Stimulated activated CD4-positive, alpha-beta T cell treated with anti-CD3 and anti-CD28 coated beads, Interleukin-4, amount 100 ng/mL, for 48 hours (primary cell): ENCODE measurements around the gene ARF1.

Experiments
- DNase-seq, 2 donors: peaks; one replicate each; pipeline ENCODE4 v3.0.0-alpha.2; 2020; ENCODE audit warnings: low read depth in 2 of 2

Gene ARF1

DNA sequence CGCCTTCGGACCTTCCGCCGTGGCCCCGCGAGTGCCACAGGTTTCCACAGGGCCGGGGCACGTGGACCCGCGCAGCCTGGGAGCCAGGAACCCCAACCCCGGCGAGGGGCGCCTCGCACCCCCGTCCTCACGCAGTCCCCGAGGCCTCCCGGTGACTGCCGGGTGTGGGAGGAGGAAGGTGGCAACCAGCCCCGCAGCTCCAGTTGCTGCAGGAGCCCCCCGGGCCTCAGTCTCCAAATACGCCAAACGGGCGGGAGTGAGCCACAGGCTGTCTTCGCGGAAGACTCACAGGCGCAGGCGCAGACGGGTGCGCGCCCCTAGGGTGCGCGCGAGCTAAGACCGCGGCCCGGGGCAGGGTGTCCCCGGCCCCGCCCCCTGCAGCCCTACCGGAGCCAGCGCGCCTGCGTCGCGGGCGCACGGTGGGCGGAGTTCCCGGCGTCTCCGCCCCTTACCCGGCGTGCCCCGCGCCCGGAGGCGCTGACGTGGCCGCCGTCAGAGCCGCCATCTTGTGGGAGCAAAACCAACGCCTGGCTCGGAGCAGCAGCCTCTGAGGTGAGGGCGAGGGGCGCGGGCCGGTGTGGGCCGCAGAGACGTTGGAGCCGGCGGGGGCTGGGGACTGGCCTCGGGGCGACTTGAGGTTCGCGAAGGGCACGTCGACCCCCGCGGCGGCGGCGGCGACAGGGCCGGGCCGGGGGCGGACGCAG, at the start of gene ARF1:
Gene ARF1 (plus strand): TSS at position 495 of the 704 bp plus-strand sequence. CDS start 14,407 bp downstream, outside the sequence.
- DNase-seq: peak; percentile 83 to 84

GRCh38 chr1:228033376-228033775, 49.1 kb upstream of the ARF1 start:
- no peak for DNase-seq

DNA sequence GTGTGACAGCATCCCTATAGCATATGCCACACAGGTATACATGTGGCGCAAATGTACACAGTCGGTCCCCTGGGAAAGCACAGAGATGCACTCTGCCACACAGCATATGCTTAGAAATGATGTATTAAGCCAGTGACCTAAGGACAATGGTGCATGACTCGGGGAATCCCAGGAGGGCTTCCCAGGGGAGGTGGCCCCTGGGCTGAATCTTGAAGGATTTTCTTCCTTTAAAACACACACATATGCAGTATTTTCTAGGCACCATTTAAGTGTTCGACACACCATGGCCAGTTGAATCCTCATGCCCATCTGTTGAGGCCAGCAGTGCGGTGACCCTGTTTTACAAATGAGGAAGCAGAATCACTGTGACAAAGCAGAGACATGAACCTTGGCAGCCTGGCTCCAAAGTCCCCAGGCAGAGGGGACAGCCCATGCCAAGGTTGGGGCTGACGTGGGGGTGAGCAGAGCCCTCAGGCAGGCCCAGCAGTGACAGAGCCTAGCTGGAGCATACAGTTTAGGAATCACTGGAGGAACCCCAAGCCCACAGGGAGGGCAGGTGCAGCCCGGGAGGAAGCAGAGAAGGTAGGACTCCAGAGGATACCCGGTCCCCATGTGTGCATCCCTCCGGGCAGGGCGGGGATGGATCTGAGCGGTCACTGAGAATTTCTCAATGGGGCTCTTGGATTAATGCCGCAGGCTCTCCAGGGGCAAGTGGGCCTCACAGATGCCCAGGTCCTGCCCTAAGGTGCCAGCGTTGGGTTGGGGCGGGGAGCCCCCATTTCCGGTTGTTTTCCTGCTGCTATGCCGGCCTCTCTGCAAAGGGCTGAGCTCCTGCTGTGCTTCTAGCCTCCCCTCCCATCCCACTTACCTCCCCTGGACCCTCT, 47.3 kb upstream of the ARF1 start:
- no peak for DNase-seq

DNA sequence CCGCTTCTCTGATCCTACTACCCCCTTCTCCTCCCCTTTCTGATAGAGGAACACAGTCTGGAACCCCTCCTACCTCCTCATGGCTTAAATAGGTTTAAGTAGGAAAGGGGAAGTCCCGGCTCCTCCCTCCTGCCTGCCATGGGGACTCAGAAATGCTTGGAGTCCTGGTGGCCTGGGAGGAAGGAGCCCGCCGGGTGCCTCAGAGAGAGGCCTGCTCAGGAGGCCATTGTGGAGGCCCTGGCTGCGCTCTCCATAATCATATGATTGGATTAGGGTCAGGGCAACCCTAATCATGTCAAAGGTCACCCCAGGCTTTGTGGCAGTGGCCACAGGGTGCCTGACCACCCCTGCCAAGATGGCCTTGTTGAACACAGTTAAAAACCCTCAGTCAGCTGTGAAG, 46.7 kb upstream of the ARF1 start:
- DNase-seq: no peak

- DNase-seq: no peak
Observed at GRCh38 chr1:228036701-228037231, 45.7 kb upstream of the ARF1 start.

- DNase-seq: peak; percentile 38 to 41
Observed at GRCh38 chr1:228037401-228038386, 44.8 kb upstream of the ARF1 start.

DNA sequence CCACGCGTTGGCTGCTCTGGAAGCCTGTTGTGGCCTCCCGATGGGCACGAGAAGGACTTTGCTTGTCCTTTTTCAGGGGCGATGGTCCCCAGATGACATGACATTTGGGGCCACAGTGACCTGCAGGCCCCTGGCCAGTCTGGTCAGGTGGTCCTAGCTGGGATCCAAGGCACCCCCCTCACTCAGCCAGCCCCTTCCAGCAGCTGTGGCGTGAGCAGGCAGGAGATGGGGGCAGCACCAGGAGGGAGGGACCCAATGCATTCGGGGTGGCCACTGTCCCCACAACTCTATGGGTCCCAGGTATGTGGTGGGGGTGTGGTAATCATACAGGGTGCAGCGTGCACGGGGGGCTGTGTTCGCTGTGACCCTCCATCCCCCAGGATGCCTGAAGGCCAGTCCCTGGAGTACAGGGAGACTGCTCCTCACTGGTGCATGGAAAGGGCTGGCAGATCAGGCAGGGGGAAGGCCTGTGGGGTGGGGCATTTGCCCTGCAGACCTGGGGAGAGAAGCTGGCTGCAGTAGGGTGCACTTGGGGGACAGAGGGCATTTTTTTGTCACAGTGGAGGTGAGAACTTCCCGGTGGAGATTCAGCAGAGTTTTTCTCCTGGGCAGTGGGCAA, 44.0 kb upstream of the ARF1 start:
- DNase-seq: no peak

DNA sequence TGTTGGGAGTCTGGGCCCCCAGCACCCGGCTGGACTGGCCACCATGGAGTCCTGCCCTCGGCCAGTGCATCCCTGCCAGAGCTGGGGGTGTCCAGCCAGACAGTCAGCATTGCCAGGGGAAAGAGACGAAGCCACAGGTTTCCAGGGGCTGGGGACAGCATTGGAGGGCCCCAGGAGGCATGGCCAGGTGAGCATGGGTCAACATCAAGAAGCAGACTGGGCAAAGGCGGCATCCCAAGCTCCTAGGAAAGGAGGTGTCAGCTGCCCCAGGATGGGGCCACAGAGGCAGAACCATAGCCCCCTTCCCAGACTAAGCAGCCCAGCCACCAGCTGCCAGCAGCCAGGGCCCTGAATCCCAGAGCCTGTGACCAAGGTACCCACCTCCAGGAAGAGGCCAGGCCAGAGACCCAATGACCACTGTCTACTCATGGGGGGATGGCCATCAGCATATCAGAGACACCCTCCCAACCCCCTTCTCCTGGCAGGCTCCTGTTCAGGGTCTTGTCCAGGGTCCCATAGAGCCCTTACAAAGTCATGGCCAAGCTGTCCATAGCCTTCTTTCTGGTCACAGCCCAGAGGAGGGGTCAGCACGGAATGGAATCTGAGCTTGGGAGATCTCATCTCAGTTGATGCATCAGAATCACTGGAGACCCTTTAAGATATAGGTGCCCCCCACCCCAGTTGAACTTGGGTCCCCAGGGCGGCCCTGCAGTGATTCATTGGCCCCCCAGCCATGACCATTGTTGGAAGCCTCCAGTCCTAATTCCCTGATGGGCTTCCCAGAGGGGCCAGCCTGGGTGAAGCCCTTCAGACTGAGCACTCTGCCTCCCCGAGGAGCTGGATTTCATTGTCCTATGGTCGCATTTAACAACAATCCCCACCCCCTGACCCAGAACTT, 43.3 kb upstream of the ARF1 start:
- no peak for DNase-seq

DNA sequence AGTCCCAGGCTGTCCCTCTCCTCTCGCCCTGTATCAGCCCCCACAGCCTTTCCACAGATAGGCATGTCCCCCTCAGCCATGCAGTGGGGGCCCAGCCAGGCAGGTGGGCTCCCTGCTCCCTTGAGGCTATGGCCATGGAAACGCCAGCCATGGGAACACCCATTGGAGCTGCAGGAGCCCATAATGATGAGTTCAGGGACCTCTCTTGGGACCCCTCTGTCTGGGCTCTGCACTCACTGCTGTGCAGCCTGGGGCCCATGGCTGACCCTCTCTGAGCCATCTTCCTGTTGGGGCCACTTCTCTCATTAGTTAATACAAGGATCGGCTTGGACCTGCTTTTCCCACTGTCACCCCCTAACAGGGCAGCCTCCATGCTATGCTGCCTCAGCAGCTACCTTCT, 42.5 kb upstream of the ARF1 start:
- DNase-seq: no peak

DNA sequence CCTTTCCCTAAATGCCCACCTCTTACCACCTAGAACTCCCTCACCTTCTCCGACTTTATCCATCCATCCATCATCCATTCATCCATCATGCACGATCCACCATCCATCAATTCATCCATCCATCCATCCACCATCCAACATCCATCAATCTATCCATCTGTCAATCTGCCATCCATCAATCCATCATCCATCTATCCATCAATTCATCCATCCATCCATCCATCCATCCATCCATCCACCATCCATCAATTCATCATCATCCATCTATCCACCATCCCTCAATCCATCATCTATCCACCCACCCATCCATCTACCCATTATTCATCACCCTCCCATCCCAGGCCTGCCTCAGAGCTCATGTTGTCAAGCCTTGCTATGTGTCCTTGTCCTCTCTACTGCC, 41.2 kb upstream of the ARF1 start:
- DNase-seq: no peak

DNA sequence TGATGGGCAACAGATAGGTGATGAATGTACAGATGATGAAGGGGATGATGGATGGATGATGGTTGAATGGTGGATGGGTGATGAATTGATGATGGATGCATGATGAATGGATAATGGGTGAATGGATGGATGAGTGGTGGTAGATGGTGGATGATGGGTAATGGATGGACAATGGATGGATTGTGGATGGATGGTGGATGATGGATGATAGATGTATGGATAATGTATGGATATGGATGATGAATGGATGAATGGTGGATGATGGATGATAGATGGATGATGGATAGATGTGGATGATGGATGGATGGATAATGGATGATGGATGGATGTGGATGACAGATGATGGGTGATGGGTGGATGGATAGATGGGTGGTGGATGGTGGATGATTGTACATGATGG, 40.0 kb upstream of the ARF1 start:
- no peak for DNase-seq

- no peak for DNase-seq
Observed at GRCh38 chr1:228043281-228043848, 39.1 kb upstream of the ARF1 start.

- DNase-seq: no peak
Observed at GRCh38 chr1:228044961-228045360, 37.5 kb upstream of the ARF1 start.

GRCh38 chr1:228045405-228045804, 37.1 kb upstream of the ARF1 start:
- DNase-seq: no peak

DNA sequence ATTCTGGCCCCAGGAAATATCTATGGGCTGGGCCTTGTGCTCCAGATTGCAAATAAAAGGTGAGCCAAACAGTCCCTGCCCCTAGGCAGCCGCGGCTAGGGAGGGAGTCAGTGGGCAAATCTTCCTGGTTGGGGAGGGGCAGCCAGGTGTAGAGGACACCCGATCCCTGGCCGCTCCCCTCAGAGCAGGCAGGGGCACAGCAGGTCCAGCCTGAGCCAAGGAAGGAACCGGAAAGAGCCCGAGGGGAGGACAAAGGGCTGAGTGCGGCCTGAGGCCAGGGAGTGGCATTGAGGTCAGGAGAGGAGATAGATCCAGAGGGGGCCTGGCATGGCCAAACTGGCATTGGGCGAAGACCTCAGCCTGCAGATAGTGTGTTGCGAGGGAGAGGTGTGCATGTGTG, 36.6 kb upstream of the ARF1 start:
- no peak for DNase-seq

DNA sequence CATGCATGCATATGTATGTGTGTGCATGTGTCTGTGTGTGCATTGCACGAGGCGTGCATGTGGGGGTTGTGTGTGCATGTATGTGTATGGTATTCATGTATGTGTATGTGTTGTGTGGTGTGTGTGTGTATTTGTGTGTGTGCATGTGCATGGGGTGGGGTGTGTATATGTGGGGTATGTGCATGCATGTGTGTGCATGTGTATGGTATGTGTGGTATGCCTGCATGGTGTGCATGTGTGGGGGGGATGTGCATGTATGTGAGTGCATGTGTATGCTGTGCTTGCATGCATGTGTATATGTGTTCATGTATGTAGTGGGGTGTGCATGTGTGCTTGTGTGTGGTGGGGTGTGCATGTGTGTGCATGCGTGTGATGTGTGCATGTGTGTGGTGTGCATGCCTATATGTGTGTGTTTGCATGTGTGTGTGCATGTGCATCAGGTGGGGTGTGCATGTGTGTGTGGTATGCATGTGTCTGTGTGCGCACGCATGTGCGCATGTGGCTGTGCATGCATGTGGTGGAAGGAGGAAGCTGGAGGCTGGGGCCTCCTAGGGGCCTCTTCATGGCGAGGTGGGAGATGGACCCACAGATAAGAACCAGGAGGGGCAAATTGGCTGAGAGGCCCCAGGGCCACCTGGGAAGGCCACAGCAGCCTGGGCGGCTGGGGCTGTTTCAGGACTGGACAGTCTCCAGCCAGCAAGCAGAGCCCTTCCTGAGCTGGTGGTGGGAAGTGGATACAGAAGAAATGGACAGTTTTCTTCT, 35.9 kb upstream of the ARF1 start:
- no peak for DNase-seq

- DNase-seq: no peak
Observed at GRCh38 chr1:228047183-228047466, 35.4 kb upstream of the ARF1 start.

GRCh38 chr1:228048120-228048519, 34.4 kb upstream of the ARF1 start:
- no peak for DNase-seq

DNA sequence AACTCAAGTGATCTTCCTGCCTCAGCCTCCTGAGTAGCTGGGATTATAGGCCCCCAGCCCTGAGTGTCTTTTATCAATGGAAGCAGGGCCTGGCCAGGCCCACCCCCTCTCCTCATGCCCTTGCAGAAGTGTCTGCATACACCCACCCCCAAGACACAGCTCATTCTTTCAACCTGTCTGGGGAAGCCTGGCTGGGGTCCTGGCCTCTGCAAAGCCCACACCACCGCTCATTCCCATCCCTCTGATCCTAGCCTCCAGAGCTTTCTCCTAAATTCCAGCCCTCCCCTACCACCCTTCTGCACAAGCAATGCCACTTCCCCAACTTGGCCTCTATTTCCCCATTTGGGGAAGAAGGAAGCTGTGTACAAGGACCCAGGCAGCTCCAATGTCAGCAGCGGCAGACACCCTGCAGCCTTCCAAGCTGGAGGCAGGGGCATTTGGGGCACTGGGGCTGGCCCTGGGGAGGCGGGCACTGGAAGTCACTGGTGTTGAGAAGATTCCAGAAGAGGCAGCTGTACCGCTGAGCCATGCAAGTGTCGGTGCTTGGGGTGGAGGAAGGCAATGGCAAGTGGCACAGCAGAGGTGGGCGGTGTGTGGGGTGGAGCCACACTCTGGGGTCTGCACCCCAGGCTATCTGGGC, 33.7 kb upstream of the ARF1 start:
- no peak for DNase-seq
